GM19099 (cell line): ENCODE results near the gene PRUNE2.

ENCODE experiments used
- POLR2A ChIP-seq: IDR thresholded peaks from 3 replicates; pipeline ENCODE4 v1.6.1; 2011; ENCODE audit warnings: low read depth; ENCODE audit not compliant: insufficient read length; ENCODE audit errors: extremely low read depth

PRUNE2 gene

GRCh38 chr9:76717176-76717575 is 188.7 kb downstream of the PRUNE2 start:
- no peak for TF ChIP-seq POLR2A

GRCh38 chr9:76716085-76716672 is 189.7 kb downstream of the PRUNE2 start:
- no peak for TF ChIP-seq POLR2A

- TF ChIP-seq POLR2A: no peak
Observed at GRCh38 chr9:76713381-76713780, 192.5 kb downstream of the PRUNE2 start.

DNA sequence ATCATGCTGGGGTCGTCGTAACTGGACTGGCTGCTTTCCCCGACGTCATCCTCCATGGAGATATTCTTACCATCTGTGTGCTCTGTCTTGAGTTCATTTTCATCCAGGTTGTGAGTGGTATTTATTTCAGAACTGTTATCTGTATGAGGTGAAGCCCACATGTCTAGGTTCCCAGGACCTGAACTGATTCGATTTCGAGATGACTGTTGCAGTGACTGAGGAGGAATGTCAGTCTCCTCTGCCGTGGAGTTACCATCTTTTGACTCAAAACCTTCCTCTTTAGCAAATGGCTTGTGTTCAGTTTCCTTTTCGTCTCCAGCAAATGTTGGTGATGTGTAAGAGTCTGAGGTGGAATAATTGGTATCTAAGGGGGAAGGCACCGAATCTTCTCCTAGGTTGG is 196.9 kb downstream of the PRUNE2 start:
- TF ChIP-seq POLR2A: no peak

GRCh38 chr9:76707510-76707909 is 198.4 kb downstream of the PRUNE2 start:
- TF ChIP-seq POLR2A: no peak

GRCh38 chr9:76704593-76705204 is 201.2 kb downstream of the PRUNE2 start:
- no peak for TF ChIP-seq POLR2A

- no peak for TF ChIP-seq POLR2A
Observed at GRCh38 chr9:76703270-76703669, 202.6 kb downstream of the PRUNE2 start.

DNA sequence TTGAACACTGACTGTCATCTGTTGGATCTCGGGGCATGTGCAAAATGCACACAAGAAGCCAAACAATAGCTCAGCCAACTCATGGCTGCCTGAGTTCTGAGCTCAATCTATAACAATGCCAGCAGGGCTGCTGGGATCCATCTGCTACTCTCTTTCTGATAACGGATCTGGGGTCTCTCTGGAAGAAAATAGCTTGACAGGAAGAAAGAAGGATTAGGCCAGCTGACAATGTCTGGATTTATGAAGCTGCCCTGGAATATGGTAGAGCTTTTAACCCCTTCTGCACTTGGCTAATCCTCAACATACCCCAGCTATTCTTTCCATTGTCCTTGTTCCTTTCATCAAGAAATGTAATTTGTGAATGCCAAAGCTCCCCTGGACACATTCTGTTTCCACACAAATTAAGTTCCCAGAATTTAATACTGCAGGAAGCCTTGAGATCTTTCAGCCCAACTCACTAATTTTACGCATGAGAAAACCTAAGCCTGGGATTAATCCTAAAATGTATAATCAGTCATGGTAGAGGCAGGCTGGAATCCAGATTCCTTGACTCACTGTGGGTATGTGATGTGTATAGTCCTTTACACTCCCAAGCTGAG is 204.4 kb downstream of the PRUNE2 start:
- TF ChIP-seq POLR2A: no peak

DNA sequence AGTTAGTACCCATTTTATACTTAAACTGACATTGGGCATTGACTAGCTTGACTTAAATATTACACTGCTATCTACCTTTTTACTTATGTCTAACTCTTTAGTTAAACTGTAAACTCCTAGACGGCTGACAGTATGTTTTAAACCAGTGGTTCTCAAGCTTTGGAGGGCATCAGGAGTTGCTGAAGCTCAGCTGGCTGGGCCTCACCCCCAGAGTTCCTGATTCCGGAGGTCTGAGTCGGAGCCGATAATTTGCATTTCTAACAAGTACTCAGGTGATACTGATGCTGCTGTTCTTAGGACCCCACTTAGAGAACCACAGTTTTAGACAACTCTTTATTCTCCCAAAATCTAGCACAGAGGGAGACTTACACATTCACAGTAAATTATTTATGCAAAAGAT is 205.0 kb downstream of the PRUNE2 start:
- no peak for TF ChIP-seq POLR2A

DNA sequence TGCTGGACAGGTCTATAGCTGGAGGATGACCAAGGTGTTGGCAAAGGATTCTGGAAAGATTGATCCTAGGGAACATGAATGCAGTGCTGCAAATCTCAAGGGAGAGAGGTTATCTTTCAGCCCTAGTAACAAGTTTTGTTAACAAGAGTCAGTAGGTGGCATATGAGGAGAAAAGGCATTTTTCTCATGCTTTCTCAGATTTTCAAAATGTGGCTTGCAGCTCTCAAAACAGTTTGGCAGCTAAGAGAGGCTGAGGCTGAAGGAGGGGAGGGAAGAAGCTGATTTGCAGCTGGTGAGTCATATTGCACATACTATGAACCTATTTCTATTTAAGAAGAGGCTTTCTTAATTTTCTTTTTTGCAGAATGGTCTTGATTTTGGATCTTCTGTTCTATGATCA is 205.9 kb downstream of the PRUNE2 start:
- TF ChIP-seq POLR2A: no peak

GRCh38 chr9:76697554-76697953 is 208.4 kb downstream of the PRUNE2 start:
- TF ChIP-seq POLR2A: no peak

- no peak for TF ChIP-seq POLR2A
Observed at GRCh38 chr9:76697081-76697480, 208.8 kb downstream of the PRUNE2 start.

- no peak for TF ChIP-seq POLR2A
Observed at GRCh38 chr9:76693912-76694311, 212.0 kb downstream of the PRUNE2 start.

DNA sequence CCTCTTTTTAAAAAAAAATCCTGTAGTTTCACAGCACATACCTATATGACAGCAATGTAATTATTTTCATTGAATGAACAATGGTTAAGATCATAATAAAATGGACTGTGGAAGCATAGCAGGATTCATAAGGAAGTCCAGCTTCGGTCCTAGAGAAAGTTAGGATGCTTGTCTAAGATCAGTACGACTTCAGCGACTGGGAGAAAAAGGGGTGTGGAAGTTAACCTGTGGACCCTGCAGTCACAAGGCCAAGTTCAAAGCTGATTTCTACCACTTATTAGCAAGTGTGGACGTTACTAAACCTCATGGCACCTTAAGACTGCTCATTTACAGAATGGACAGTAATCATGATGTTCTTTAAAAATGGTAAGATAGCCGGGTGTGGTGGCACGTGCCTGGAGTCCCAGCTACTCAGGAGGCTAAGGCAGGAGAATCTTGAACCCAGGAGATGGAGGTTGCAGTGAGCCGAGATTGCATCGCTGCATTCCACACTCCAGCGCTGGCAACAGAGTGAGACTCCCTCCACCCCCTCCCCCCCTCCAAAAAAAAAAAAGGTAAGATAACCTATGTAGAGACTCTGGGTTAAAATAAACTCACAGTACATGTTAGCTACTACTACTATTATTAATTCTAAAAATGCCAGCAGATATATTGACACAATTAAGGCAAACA is 213.3 kb downstream of the PRUNE2 start:
- TF ChIP-seq POLR2A: no peak

GRCh38 chr9:76691517-76692313 is 214.2 kb downstream of the PRUNE2 start:
- no peak for TF ChIP-seq POLR2A
